Sigmoid colon (tissue), 4 donors: ENCODE results near the gene COL12A1.
A peak's percentile ranks its signal among the peaks of the same experiment; 100 is the strongest.

Source experiments
- CTCF ChIP-seq, 4 experiments: fragments of 450-650 bp in 3 of 4; fragments of 200-600 bp in 1 of 4; IDR thresholded peaks; one replicate each; pipeline ENCODE4 v1.5.1; 2016 to 2019; ENCODE audit warnings: antibody characterized with exemption in 4 of 4, mild to moderate bottlenecking in 3 of 4, moderate library complexity in 2 of 4
- POLR2A ChIP-seq, 2 donors: fragments of 450-650 bp; IDR thresholded peaks; one replicate each; pipeline ENCODE4 v1.6.1; 2016; ENCODE audit warnings: antibody characterized with exemption in 2 of 2, mild to moderate bottlenecking in 2 of 2, moderate library complexity in 2 of 2
- POLR2AphosphoS5 ChIP-seq, 4 donors: sonication (generic); formaldehyde crosslinking; IDR thresholded peaks; one replicate each; pipeline ENCODE4 v1.6.1; 2017; ENCODE audit warnings: antibody characterized with exemption in 4 of 4

DNA sequence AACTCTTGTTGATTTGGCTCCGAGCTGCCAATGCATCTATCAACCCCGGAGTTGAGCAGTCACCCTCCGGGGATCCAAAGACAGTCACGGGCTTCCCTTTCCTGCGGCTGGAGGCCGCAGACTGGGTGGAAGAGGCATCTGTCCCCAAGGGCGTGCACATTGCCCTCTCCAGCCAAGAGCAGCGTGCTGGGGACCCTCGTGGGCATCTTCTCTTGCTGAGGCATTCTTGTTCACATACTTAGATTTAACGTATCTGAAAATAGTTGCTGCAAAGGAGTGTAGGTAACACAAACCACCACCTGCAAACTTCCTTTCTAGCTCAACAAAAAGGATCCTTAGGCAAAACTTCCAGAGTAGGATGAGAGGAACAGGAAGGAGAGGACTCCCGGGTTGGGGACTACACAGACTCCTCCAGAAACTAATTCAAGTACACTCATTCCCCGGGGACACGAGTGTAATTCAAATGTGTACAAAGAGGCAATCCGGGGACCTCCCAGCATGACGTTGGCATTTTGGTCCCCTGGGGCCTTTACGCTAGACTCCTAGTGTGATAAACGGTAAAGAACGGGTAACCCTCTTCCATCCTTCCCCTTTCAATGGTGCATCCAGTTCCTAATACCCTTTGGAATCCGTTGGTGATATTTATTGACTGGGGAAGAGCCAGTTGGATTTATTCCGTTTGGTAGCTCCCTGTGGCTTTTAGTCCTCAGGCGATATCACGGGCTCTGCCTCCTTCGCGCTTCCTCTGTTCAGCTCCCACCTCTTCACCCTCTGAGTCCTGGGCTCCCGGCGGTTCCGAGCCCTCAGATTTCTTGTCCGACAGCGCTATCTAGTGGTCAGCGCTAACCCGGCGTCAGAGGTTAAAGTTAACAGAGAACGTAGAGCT lies 2.7 kb upstream of the COL12A1 start:
- TF ChIP-seq CTCF (IDR thresholded peaks at IDR 0.05) = peak; percentile 74 to 87 (median 82)
- TF ChIP-seq POLR2A (IDR thresholded peaks at IDR 0.05) = no peak
- TF ChIP-seq POLR2AphosphoS5 (IDR thresholded peaks at IDR 0.05) = no peak
